A673 (cell line): ENCODE measurements around the gene QSOX2.

ENCODE experiments used
- CTCF ChIP-seq: fragments of 300-800, 200-600 bp; sonication (generic); conservative IDR thresholded peaks from 2 replicates; pipeline ENCODE4 v1.5.1; 2017; ENCODE audit warnings: low read depth, mild to moderate bottlenecking, antibody characterized with exemption, low read length, moderate library complexity, mixed read lengths
- EZH2 ChIP-seq: fragments of 200-600 bp; sonication (generic); IDR thresholded peaks from 2 replicates; pipeline ENCODE4 v1.6.1; 2017; ENCODE audit warnings: borderline replicate concordance, low read depth, mild to moderate bottlenecking, mixed read lengths, antibody characterized with exemption, low read length; ENCODE audit not compliant: poor library complexity, severe bottlenecking

DNA sequence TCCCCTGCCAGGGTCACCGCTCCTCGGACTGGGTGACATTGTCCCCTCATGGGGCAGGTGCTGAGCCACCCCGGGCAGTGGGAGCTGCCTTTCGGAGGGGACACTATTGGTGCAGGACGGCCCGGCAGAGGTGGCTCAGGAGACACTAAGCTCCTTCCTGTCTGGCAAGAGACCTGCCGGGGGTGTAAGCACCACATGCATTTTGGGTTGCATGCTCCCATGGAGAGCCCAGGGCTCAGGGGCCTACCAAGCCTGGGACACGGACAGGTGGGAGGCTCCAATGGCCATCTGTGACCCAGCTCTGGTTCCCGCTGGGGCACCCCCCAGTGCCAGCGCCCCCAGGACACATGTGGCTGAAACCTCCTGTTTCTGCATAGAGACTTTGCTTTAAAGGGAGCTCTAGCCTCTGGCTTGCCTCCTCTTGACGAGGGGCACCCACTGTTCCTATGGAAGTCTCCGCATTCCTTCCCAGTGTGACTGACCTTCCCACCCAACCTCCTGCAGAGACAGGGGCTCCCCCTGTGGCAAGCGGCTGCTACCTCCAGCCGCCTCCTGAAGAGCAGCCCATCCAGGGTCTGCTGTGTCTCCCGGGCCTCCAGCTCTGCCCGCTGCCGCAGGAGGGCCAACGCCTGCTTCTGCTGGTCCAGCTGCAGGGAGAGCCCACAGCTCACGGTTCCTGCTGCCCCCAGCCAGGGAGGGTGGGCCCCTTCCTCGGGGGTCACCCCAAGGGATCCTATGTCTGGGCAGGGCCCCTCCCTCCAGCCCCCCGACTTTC lies 30.2 kb upstream of the QSOX2 start:
- TF ChIP-seq CTCF (no peak), EZH2 (no peak)
